22Rv1 (cell line): ENCODE data around the gene PGP.

Experiments used
- H3K27ac ChIP-seq: fragments of 450-650 bp; 2 replicates; pipeline ENCODE4 v1.5.1; 2017
- CTCF ChIP-seq: fragments of 450-650 bp; IDR thresholded peaks from 2 replicates; pipeline ENCODE4 v1.5.1; 2017; ENCODE audit warnings: mild to moderate bottlenecking
- ZFX ChIP-seq: fragments of 450-650 bp; IDR thresholded peaks from 2 replicates; pipeline ENCODE4 v1.6.1; 2017; ENCODE audit warnings: antibody characterized with exemption, borderline replicate concordance

The PGP gene

GRCh38 chr16:2189252-2189893 lies 25.3 kb downstream of the PGP start:
- TF ChIP-seq ZFX: no peak
- TF ChIP-seq CTCF: no peak
- no peak overlapping the region for H3K27ac ChIP-seq

- TF ChIP-seq ZFX (no peak), CTCF (no peak)
- no peak overlapping the region for H3K27ac ChIP-seq
Observed at GRCh38 chr16:2188395-2188794, 26.2 kb downstream of the PGP start.

GRCh38 chr16:2187212-2187611 lies 27.4 kb downstream of the PGP start:
- TF ChIP-seq ZFX (no peak), CTCF (no peak)

GRCh38 chr16:2186505-2186904 lies 28.1 kb downstream of the PGP start:
- TF ChIP-seq CTCF (no peak), ZFX (no peak)
- H3K27ac ChIP-seq: no peak overlapping the region

More at GRCh38 chr16:2187212-2187611, 27.4 kb downstream of the PGP start:
- no peak overlapping the region for H3K27ac ChIP-seq

GRCh38 chr16:2186064-2186463 lies 28.6 kb downstream of the PGP start:
- no peak overlapping the region for H3K27ac ChIP-seq
- TF ChIP-seq ZFX (no peak), CTCF (no peak)

GRCh38 chr16:2184962-2185361 lies 29.7 kb downstream of the PGP start:
- H3K27ac ChIP-seq: no peak overlapping the region

More at GRCh38 chr16:2184962-2185361, 29.7 kb downstream of the PGP start:
- TF ChIP-seq CTCF (no peak), ZFX (no peak)
